Activated CD4-positive, alpha-beta T cell treated with anti-CD3 and anti-CD28 coated beads, Interleukin-2, Interleukin-4, amounts not matched to agents 100 ng/mL and 50 ng/mL, durations not matched to agents 16 hours and 8 hours (primary cell): ENCODE results near the gene BATF3.
"Not testable (repeated sequence)": the region's sequence is repeated elsewhere in the genome, so short reads cannot be mapped to it uniquely, and the experiment has no call there.

Experiments used
- DNase-seq: peaks from one replicate; pipeline ENCODE4 v3.0.0-alpha.2; 2020; ENCODE audit warnings: low spot score

BATF3 gene

DNA sequence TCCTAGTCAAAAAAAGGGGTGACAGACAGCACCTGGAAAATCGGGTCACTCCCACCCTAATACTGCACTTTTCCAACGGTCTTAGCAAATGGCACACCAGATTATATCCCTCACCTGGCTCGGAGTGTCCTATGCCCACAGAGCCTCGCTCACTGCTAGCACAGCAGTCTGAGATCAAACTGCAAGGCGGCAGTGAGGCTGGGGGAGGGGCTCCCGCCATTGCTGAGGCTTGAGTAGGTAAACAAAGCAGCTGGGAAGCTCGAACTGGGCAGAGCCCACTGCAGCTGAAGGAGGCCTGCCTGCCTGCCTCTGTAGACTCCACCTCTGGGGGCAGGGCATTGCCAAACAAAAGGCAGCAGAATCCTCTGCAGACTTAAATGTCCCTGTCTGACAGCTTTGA lies 41.4 kb downstream of the BATF3 start:
- not testable (repeated sequence) for DNase-seq

DNA sequence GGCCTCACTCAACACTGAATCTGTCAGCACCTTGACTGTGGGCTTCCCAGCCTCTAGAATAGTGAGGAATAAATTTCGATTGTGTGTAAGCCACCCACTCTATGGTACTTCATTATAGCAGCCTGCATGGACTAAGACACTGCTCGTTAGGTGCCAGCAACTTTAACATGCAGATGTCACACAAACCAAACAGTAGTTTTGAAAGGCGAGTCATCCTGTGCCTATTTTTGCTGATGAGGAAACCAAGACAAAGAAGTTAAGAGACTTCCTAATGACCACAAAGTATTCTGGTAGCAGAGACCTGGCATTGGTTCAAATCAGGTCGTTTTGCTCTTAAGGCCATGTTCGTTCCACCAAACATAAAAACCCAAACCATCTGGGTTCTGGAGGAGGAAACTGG lies 42.9 kb downstream of the BATF3 start:
- no peak for DNase-seq

DNA sequence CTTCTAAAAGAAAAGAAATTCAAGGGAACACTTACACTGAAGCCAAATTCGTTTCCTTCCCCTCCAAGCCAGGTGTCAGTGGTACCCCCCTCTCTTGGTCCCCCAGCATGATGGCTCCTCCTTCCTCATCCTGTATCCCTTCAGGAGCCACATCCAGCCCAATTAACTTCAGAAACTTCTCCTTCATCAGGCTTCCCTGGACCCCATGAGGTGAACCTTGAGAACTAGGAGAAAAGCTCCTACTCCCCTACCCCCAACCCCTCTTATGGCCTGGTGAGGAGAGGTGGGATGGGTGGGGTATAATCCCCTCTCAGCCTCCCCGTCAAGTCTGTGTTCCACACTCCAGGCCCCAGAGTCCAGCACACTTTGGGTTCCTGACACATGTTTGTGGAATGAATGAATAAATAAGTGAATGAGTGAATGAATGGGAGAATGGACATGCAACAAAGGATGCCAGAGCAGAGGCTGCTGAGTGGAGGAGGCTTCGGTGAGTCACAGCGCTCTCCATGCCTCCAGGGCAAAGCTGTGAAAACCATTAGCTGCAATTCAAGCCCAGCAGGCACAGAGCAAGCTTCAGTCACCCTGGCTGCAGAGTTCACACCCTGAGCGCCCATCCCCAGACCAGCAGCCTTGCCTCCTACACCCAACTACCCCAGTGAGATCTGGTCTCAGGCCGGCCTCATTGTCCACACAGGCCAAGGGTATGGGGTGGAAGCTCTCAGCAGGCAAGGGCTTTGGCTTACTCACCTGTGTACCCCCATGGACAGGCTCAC lies 43.8 kb downstream of the BATF3 start:
- no peak for DNase-seq

DNA sequence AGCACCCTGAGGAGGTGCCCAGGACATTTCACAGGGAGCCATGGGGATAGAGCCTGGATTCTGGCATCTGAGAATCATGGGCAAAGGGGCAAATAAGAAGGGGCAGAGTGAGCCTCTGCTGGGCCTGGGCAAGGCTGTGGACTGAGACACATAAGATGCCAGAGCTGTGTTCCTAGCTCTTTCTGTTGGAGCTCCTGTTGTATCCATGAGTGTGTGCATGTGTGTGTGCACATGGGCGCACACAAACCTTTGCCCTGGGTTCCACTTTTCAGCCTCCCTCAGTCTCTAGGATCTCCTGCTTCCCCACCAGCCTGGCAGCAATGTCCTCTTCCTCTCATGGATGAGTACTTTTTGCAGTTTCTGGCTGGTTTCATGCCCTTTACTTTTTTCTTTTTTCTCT lies 47.0 kb downstream of the BATF3 start:
- DNase-seq: no peak

DNA sequence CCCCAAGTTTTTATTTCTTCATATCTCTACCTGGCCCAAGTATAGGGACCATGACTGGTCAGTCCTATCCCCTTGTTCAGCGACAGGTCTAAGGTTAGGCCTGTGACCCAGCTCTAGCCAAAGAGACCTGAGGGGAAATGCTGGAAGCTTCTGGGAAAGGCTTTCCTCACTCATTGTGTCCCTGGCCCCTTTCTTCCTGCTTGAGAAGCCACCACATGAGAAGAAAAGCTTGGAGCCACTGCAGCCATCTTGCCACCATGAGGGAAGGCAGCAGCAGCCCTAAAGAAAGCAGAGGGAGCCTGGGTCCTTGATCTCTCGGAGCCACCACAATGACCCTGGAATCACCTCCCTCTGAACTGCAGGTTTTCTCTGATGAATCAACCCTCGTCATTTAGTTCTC lies 47.7 kb downstream of the BATF3 start:
- no peak for DNase-seq

DNA sequence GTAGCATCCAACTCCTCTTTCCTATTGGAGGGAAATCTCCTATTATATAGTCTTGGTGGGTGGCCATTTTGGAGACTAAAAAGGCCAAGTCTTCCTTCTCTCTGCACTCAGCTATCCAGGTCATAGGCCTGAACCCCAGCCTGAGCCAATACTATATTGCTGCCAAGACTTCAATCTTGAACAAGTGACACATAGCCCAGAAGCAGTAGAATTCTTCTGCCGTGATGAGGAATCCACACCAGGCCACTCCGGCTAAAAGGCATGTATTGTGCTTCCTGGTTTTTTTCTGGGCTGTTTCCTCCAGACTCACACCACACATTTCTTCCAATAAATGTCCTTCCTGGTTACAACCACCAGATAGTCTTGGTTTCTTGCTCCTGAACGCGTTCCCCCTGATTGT lies 48.1 kb downstream of the BATF3 start:
- DNase-seq: no peak

DNA sequence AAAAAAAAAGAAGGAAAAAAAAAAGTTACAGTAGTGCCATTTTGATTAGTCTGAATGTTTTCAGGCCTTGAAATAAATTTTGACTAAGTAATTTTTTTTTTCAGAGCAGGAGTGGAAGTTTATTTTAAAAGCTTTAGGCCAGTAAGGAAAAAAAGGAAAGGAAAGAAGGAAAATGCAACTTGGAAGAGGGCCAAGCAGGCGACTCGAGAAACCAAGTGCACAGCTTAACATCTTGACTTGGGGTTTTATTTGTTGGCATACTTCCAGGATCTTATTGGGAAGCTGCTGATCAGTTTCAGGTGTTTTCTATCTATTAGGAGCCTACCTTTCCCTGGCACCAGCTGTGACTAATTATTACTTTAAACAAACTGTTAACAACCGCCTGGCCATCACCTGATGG lies 49.4 kb downstream of the BATF3 start:
- no peak for DNase-seq

DNA sequence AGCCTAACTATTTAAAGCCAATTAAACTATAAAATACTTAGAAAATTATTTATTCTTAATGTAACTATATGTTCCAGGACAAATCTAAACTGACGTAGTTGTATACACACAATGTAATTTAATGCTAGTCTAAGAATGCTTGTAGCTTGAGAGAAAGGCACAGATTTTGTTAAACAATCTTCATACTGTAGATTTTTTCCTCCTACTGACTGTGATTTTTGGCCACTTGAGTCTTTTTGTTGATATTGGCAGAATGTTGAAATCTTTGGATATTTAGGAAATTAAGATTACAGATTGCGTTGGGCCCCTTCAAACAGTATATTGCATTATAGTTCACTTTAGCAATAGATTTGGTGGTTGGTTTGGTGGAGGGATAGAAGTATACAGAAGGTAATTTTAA lies 50.6 kb downstream of the BATF3 start:
- DNase-seq: no peak

DNA sequence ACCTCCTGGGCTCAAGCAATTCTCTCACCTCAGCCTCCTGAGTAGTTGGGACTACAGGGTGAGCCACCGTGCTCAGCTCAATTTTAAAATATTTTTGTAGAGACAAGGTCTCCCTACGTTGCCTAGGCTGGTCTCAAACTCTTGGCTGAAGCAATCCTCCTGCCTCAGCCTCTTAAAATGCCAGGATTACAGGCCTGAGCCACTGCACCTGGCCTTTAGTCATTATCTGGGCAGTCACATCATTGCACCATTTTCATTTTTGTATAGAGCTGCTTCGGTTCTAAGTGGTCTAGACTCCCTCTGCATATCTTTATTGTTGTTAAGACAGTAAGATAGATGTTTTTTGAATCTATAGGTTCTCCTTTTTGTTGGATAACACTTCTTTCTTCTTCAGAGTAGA lies 51.2 kb downstream of the BATF3 start:
- no peak for DNase-seq

DNA sequence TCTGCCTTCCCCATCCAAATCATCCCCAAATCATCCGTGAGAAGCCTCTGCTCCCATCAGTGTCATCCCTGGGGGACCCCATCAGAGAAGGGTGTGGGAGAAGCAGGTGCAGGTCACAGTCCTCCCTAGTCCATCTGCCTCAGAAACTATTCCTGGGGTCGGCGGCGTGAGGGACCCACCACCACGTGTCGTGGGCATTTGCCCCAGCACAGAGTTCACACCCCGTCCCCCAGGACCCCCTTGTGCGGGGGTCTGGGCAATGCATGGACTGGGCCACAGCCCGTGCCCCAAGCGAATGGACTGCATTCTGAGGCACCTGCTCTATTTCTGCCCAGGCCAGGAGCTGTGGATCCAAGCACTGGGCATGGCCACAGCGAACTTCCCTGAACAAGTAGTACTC lies 52.6 kb downstream of the BATF3 start:
- DNase-seq: no peak

DNA sequence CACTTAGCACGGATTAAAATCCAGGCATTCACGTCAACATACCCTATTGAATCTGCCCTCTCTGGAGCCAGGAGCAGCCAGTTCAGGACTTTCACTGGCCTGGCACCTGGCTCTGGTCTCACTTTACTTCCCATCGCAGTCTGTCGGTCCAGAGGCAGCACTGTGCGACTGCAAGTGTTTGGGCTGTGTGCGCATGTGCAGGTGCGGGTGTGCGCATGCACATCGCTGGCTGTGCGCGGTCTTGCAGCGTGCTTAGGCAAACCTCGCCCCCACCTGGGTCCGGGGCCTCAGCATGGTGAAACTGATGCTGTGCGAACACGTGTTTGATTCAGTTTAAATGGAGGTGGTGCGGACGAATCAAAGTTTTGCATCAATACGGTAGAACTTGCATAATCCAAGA lies 53.1 kb downstream of the BATF3 start:
- DNase-seq: no peak

DNA sequence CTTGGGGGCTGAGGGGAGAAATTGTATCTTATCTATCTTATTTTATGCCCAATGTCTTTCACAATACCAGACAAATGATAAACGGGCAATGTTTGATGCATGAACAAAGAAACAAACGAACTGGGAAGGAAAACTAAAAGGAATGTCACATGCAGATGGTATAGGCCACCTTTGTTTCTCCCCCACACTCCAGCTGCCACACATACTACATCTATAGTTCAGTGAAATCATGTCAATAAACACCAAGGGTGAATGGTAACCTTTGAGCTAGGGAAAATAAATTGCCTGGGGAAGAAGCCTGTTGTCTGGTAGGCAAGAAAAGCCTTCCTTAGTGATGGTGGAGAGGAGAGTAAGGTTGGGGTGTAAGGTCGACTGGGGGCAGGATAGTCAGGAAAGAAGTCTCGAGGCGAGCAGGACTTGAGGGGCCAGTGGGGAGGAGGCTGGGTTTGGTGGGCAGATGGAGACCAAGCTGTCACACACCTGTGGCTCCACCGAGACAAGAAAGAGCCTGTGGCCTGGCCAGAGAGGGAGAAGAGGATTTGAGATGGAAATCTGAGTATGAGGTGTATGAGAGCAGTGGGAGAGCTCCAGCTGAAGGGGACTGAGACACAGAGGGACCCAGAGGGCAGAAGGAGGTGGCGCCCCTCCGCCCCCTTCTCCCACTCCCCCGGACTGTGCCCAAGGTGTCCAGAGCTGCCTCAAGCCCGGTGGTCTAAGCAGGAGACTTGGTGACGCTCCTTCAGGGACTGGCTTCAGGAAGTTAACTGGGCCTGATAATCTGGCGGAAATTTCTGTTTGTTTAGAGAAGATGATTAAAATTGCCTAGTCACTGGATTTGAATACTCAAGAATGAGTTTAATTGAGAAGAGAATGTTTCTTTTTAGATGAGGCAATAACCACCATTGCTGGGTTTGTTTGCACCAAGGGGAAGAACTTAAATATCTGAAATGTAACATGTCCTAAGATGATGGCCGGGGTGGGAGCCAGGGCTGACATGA lies 53.8 kb downstream of the BATF3 start:
- no peak for DNase-seq

DNA sequence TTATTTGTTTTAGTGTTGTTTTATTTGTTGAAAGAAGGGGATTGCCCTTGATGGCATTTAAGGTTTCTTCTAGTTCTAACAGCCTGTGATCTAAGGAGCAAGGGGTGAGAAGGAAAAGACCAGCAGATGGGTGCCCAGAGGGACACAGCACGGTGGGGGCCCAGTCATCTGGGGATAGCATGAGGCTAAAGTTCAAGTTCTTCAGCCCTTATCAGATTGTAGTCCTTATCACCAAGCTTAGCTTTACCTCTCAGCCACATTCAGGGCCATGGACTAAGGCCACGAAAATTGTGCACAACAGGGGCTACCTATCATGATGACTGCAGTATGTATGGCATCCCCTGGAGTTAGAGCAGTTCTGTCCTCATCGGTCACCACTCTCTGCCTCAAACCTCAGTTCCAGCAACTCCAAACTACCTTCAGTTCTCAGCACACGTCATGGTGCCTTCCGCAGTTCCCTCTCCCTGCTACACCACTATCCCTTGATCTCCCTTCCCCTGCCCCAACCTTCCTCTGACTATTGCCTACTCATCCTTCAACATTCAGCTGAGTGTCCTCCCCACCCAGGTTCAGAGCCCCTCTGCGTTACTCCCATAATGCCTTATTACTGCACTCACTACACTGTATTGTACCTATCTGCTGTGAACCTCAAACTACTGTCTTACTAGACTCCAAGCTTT lies 54.6 kb downstream of the BATF3 start:
- DNase-seq: no peak

DNA sequence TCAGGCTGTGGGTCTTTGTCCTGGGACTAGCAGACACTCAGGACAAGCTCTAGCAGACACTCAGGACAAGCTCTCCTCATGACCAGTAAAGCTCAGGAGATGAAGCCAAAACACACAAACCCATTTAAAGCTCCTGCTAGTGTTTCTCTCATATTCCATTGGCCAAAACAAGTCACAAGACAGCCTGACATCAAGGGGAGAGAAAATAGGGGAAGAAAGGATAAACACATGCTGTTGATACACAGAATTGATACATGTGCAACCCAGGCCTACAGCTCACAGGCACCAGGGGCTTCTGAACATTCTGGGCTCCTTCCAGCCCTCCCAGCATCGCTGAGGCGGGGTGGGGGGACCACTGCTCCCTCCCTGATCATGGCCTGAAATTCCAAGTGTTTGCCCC lies 55.8 kb downstream of the BATF3 start:
- no peak for DNase-seq

DNA sequence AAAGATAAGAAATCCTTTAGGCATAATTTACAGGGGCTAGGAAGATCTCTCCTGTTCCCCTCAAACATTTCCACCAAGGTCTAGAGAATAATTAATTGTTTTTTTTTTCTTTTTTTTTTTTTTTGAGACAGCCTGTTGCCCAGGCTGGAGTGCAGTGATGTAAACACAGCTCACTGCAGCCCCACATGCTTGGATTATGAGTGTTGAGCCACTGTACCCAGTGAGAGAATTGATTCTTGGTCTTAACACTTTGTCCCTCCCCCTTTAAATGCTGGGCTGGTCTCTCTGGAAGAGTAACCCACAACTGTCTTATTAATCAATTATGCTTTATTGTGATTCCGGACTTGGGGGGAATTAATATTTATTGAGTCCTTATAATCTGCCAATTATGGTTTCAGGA lies 57.7 kb downstream of the BATF3 start:
- DNase-seq: no peak

DNA sequence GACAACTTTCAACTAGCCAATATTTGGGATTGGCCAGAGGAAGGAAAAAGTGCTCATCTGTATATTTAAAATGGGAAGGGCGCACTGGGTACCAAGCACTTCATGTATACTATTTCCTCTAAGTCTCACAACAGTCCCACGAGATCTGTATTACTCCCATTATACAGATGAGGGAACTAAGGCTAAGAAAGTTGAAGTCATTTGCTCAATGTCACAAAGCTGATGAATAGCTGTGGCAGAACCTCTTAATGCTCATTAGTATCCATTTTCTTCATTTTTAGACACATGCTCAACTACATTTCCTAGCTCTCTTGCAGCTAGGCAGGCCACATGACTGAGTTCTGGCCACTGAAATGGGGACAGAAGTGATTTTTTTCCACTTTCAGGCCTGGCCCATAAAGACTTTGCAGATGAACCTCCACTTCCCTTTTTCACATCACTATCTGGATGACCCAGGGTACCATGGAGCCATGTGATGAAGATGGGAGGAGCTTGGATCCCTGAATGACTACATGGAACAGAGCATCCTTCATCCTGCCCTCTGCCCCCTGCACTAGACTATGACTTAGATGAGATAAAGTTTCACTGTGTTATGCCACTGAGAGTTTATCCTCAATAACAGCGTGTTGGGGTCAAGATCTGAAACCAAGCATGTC lies 59.3 kb downstream of the BATF3 start:
- DNase-seq: no peak

DNA sequence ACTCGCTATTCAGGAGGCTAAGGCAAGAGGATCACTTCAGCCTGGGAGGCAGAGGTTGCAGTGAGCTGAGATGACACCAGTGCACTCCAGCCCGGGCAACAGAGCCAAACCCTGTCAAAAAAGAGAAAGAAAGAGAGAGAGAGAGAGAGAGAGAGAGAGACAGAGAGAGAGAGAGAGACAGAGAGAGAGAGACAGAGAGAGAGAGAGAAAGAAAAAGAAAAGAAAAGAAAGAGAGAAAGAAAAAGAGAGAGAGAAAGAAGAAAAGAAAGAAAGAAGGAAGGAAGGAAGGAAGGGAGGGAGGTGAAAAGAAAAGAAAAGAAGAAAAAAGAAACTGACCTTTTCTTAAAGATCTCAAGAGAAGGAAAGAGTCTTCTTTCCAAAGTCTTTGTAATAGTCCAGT lies 60.1 kb downstream of the BATF3 start:
- DNase-seq: not testable (repeated sequence)

DNA sequence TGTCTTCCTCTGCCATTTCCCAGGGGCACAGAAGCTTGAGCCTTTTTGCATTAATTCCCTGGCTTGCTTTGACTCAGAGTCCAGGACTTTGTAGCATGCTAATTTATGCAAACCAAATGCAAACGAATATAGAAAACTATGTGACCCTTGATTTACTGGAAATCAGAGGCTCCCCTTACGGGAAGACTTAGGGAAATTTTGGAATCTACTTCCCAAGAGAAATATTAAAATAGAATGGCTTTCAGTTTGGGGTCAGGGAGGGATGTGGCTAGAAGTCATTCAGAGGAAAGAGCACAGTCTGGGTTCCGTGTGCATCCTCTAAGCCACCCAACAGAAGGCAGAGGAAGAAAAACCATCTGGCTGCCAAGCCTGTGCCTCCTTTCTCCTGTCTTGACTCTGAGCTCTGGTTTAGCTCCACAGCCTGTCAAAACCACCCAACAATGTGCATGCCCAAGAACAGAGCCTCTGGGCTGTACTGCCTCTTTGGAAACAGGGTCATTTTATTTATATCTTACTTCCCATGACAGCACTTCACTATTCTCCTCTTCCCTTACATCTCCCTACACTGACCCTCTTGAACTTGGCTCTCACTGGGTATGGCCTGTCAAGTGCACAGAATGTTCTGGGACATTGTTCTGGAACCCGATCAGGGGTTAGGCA lies 61.0 kb downstream of the BATF3 start:
- no peak for DNase-seq

DNA sequence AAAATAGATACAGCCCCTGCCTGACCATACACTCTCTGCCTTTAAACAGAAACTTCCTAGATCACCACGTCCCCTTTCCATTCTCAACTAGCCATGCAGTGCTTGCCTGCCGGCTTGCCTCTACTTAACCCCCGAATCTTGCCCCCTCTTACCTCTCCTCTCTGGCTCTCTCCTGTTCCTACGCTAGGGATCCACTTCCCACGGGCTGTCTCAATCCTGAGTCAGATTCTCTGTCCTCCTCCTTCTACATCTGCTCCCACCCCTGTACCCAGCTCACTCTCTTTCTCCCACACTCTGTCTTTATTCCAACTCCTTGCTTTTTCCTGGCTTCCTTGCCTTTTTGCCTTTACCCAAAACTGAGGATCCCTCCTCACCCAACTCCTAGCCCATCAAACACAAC lies 61.7 kb downstream of the BATF3 start:
- no peak for DNase-seq
